Spinal cord (tissue), 10 donors: ENCODE measurements around the gene RIMS4. TPM values are rescaled to one million over a fixed set of nuclear protein-coding genes. Genes with fewer than 3 reads are reported as not detected.

Experiments
- DNase-seq, 6 donors: peaks; one replicate each; pipeline versions ENCODE4 v3.0.0 to v3.0.0-alpha.2; 2013 to 2015; ENCODE audit warnings: low spot score in 6 of 6, low read depth in 4 of 6
- H3K27ac ChIP-seq: one replicate; pipeline ENCODE4 v1.5.1; 2013; ENCODE audit warnings: low read depth, low read length, control low read depth
- H3K27me3 ChIP-seq: one replicate; pipeline ENCODE4 v1.6.1; 2013; ENCODE audit warnings: low read length; ENCODE audit not compliant: control insufficient read depth, insufficient read depth
- H3K36me3 ChIP-seq: one replicate; pipeline ENCODE4 v1.6.1; 2013; ENCODE audit warnings: low read length; ENCODE audit not compliant: control insufficient read depth, insufficient read depth
- H3K4me1 ChIP-seq: one replicate; pipeline ENCODE4 v1.6.1; 2013; ENCODE audit warnings: low read length; ENCODE audit not compliant: control insufficient read depth, insufficient read depth
- H3K4me3 ChIP-seq: one replicate; pipeline ENCODE4 v1.5.1; 2013; ENCODE audit warnings: low read depth, low read length, control low read depth
- H3K9me3 ChIP-seq: one replicate; pipeline ENCODE4 v1.6.1; 2013; ENCODE audit warnings: low read length; ENCODE audit not compliant: control insufficient read depth, insufficient read depth
- WGBS: methylation state at CpG from one replicate; pipeline ENCODE4 v1.1.5; 2013; ENCODE audit warnings: missing lambda C conversion rate; ENCODE audit not compliant: insufficient coverage; 5-methylcytosine and 5-hydroxymethylcytosine counted together
- polyA plus RNA-seq, 2 donors: library from polyadenylated mRNA; unstranded; fragments of 120-200 nt; gene quantifications; one replicate each; pipeline ENCODE4 v1.2.1, GENCODE V29; 2013; ENCODE audit not compliant: insufficient read length in 2 of 2
- total RNA-seq, 2 donors: library from RNA; depleted of rRNA in 1 of 2; stranded (reverse); fragments of 120-200 nt in 1 of 2; fragments of >200 nt in 1 of 2; gene quantifications; one replicate each; pipeline versions ENCODE4 v1.2.3 to v1.2.4, GENCODE V29; 2013 to 2014
- donor health status: healthy.

The RIMS4 gene
- total and polyA plus RNA-seq, 4 donors = 12.4 to 51.2 (median 37.7) TPM

- Histone ChIP-seq H3K4me1 (no peaks in the 10 kb centered on the region), H3K27ac (no peak overlapping the region), H3K4me3 (no peak overlapping the region), H3K27me3 (peaks cover 8% of the 10 kb centered on the region), H3K9me3 (no peaks in the 10 kb centered on the region), H3K36me3 (no peaks in the 10 kb centered on the region)
- peak; percentile 58 to 98 (median 76) for DNase-seq
- 74% methylated on average over 5 of the region's 7 CpGs for WGBS
These were observed 71.4 kb downstream of the RIMS4 start for GRCh38 chr20:44738813-44739477.

DNA sequence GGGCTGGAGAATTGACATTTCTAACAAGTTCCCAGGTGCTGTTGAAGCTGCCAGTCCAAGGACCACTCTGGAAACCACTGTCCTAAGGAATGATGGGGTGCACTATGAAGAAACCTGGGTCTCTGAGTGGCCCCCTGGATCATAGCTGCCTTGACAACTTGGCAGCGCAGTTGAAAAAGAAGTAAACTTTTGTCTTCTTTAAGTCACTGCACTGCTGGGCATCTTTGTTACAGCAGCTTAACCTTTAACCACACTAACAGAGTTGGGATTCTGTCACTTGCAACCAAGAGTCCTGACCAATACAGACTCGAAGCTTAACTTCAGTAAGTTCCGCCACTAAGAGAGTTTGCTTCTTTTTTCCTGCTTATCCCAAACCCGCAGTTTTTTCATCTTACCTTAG lies 73.2 kb downstream of the RIMS4 start:
- Histone ChIP-seq H3K27me3 (peaks cover 1% of the 10 kb centered on the region), H3K4me1 (no peaks in the 10 kb centered on the region), H3K27ac (no peak overlapping the region), H3K36me3 (no peaks in the 10 kb centered on the region), H3K4me3 (no peak overlapping the region), H3K9me3 (no peaks in the 10 kb centered on the region)
- 82% methylated on average over 3 of the region's 4 CpGs for WGBS
- DNase-seq = no peak

- Histone ChIP-seq H3K27me3 (no peaks in the 10 kb centered on the region), H3K4me1 (peaks cover 5% of the 10 kb centered on the region)
- 46% methylated on average over 6 of the region's 6 CpGs for WGBS
These were observed 74.0 kb downstream of the RIMS4 start for GRCh38 chr20:44736170-44737021.

DNA sequence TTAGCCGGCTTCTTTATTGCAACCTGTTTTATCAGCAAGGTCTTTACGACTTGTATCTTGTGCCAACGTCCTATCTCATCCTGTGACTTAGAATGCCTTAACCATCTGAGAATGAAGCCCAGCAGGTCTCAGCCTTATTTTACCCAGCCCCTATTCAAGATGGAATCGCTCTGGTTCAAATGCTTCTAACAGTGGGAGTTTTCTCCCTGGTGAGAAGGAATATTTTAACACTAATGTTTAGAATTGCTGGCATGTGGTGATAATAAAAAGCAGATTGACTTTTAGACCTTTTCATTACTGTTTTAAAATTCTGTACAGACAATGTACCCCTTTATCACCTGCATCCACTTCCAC lies 74.6 kb downstream of the RIMS4 start:
- DNase-seq = no peak
- 73% methylated on average over 2 of the region's 4 CpGs for WGBS
- H3K27ac ChIP-seq = no peak overlapping the region
- no peaks in the 10 kb centered on the region for H3K9me3 ChIP-seq
- peaks cover 3% of the 10 kb centered on the region for H3K36me3 ChIP-seq
- no peak overlapping the region for H3K4me3 ChIP-seq
- peaks cover 5% of the 10 kb centered on the region for H3K4me1 ChIP-seq
- no peaks in the 10 kb centered on the region for H3K27me3 ChIP-seq

More at GRCh38 chr20:44736170-44737021, 74.0 kb downstream of the RIMS4 start:
- Histone ChIP-seq H3K4me3 (no peak overlapping the region), H3K36me3 (peaks cover 3% of the 10 kb centered on the region), H3K9me3 (no peaks in the 10 kb centered on the region), H3K27ac (no peak overlapping the region)
- DNase-seq = peak in 2 of 6 donors; percentile 77 to 86

DNA sequence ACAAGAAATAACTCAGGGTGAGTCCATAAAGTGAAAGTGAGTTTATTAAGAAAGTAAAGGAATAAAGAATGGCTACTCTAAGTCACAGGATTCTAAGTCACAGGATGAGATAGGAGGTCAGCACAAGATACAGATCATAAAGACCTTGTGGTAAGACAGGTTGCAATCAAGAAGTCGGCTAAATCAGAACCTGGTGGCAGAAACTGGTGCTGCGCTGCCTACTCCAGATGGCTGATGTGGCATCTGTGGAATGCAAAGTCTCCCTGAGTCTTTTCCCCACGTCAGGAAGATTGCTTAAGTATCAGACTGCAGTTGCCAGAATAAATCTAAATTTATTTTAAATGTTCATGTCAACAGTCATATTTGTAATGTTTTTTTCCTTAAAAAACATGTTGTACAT lies 75.4 kb downstream of the RIMS4 start:
- 100% methylated on average over 2 of the region's 3 CpGs for WGBS

GRCh38 chr20:44733341-44734069 lies 76.8 kb downstream of the RIMS4 start:
- 42% methylated on average over 5 of the region's 7 CpGs for WGBS
- H3K4me1 ChIP-seq = peaks cover 12% of the 10 kb centered on the region
- DNase-seq = peak in 2 of 6 donors; percentile 65 to 75
- H3K27me3 ChIP-seq = no peaks in the 10 kb centered on the region
- H3K9me3 ChIP-seq = no peaks in the 10 kb centered on the region
- H3K4me3 ChIP-seq = no peak overlapping the region
- no peak overlapping the region for H3K27ac ChIP-seq
- H3K36me3 ChIP-seq = peaks cover 3% of the 10 kb centered on the region

More for the DNA sequence above, 75.4 kb downstream of the RIMS4 start:
- no peak for DNase-seq
- Histone ChIP-seq H3K27me3 (no peaks in the 10 kb centered on the region), H3K4me1 (peaks cover 5% of the 10 kb centered on the region), H3K9me3 (no peaks in the 10 kb centered on the region), H3K27ac (no peak overlapping the region), H3K4me3 (no peak overlapping the region), H3K36me3 (peaks cover 3% of the 10 kb centered on the region)

DNA sequence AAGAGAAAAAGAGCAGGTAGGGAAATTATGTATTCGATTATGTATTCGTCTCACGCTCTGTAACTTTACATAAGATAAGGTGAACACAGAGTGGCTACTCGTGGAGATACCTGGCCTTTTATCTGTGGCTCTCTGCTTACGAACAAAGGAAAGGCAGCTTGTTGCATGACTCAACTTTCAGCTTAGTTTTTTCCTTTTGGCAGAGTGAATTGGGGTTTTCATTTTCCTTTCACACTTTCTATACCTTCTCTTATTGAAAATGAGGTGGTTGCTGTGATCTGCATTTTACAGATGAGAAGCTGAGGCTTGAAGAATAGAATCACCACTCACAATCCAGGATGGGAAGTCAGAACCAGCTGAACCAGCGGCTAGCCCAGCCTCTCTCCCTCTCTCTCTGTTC lies 78.0 kb downstream of the RIMS4 start:
- Histone ChIP-seq H3K36me3 (peaks cover 3% of the 10 kb centered on the region), H3K4me3 (no peak overlapping the region), H3K27ac (no peak overlapping the region), H3K27me3 (no peaks in the 10 kb centered on the region), H3K4me1 (peaks cover 12% of the 10 kb centered on the region), H3K9me3 (no peaks in the 10 kb centered on the region)
- WGBS = 79% methylated on average over 4 of the region's 6 CpGs
- no peak for DNase-seq

DNA sequence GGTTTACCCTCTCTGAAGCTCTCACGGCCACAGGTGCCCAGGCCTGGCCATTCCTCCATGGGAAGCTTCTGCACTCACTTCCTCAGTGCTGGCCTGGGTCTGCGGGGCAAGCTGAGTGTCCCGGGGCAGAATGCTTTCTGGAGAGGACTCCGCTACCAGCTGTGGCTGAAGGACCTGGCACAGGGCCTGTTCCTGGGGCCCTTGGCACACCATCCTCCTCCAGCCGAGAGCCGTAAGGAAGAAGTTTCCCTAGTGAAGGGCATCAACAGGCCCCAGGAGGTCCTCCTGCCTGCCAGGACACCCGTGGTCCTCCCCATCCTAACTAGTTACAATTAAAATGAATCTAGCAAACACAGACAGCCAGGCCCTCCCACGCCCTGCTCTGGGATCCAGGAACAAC lies 78.7 kb downstream of the RIMS4 start:
- Histone ChIP-seq H3K4me1 (peaks cover 12% of the 10 kb centered on the region), H3K27me3 (no peaks in the 10 kb centered on the region), H3K9me3 (no peaks in the 10 kb centered on the region), H3K27ac (no peak overlapping the region), H3K36me3 (peaks cover 3% of the 10 kb centered on the region), H3K4me3 (no peak overlapping the region)
- DNase-seq = no peak
- WGBS = 59% methylated on average over 6 of the region's 8 CpGs

DNA sequence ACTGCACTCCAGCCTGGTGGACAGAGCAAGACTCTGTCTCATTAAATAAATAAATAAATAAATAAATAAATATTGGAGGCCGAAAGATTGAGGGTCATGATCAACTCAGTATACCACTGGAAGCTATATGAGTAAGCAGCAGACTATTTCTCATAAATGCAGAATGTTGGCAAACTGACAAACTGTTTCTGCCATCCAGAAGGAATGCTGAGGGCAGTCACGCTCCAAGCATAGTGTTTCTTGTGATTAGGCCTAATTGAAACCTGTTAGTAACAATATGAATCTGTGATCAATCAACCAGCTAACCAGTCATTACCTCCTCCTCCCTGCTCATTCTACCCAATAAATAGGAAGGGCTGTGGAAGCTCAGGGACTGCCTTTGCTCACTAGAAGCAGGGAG lies 79.9 kb downstream of the RIMS4 start:
- no peaks in the 10 kb centered on the region for H3K9me3 ChIP-seq
- no peak overlapping the region for H3K27ac ChIP-seq
- H3K27me3 ChIP-seq = no peaks in the 10 kb centered on the region
- no peak overlapping the region for H3K4me3 ChIP-seq
- no peak for DNase-seq
- 80% methylated on average over 1 of the region's 2 CpGs for WGBS
- peaks cover 3% of the 10 kb centered on the region for H3K36me3 ChIP-seq
- H3K4me1 ChIP-seq = peaks cover 12% of the 10 kb centered on the region
